CD14-positive monocyte (primary cell): ENCODE results near the gene SLC25A19. TPM values are rescaled to one million over a fixed set of nuclear protein-coding genes. Genes with fewer than 3 reads are reported as not detected.
A peak's percentile ranks its signal among the peaks of the same experiment; 100 is the strongest.

Experiments
- DNase-seq, 3 donors: peaks; one replicate each; pipeline ENCODE4 v3.0.0-alpha.2; 2011 to 2022
- H2AFZ ChIP-seq: 2 replicates; pipeline ENCODE4 v1.6.0; 2012; ENCODE audit warnings: mild to moderate bottlenecking, low read depth, low read length, inconsistent platforms; ENCODE audit not compliant: insufficient read depth, poor library complexity, severe bottlenecking
- H3K27ac ChIP-seq, 2 donors: 1 replicate in 1 of 2; 2 replicates in 1 of 2; pipeline ENCODE4 v1.5.1; 2012 to 2013; ENCODE audit warnings: low read length in 2 of 2, control low read depth in 1 of 2, inconsistent platforms in 1 of 2, low read depth in 1 of 2, mild to moderate bottlenecking in 1 of 2
- H3K27me3 ChIP-seq, 2 donors: one replicate each; pipeline versions ENCODE4 v1.6.0 to v1.6.1; 2011 to 2013; ENCODE audit warnings: low read length in 2 of 2; ENCODE audit not compliant: control insufficient read depth in 2 of 2, insufficient read depth in 2 of 2
- H3K36me3 ChIP-seq, 2 donors: replicated peaks in 1 of 2; 1 replicate in 1 of 2; 2 replicates in 1 of 2; pipeline versions ENCODE4 v1.5.1 to v1.6.1; 2012 to 2013; ENCODE audit warnings: low read length in 2 of 2, control low read depth in 1 of 2, inconsistent platforms in 1 of 2, mild to moderate bottlenecking in 1 of 2; ENCODE audit not compliant: insufficient read depth in 2 of 2, control insufficient read depth in 1 of 2
- H3K4me1 ChIP-seq, 2 donors: 1 replicate in 1 of 2; 2 replicates in 1 of 2; pipeline versions ENCODE4 v1.5.1 to v1.6.1; 2012 to 2013; ENCODE audit warnings: low read length in 2 of 2, control low read depth in 1 of 2, inconsistent platforms in 1 of 2, mild to moderate bottlenecking in 1 of 2, moderate library complexity in 1 of 2; ENCODE audit not compliant: insufficient read depth in 2 of 2, control insufficient read depth in 1 of 2
- H3K4me2 ChIP-seq: replicated peaks from 2 replicates; pipeline ENCODE3; 2012; ENCODE audit warnings: low read length, moderate library complexity, mild to moderate bottlenecking; ENCODE audit not compliant: poor library complexity, severe bottlenecking; ENCODE audit errors: extremely low read depth
- H3K4me3 ChIP-seq, 3 experiments: fragments of 200-600 bp in 1 of 3; sonication (generic) in 1 of 3; replicated peaks in 1 of 3; 1 replicate in 2 of 3; 2 replicates in 1 of 3; pipeline ENCODE4 v1.5.1; 2011 to 2013; ENCODE audit warnings: low read length in 3 of 3, mild to moderate bottlenecking in 3 of 3, control low read depth in 2 of 3, low read depth in 2 of 3, inconsistent platforms in 1 of 3, moderate library complexity in 1 of 3
- H3K79me2 ChIP-seq: 2 replicates; pipeline ENCODE4 v1.6.0; 2012; ENCODE audit warnings: mild to moderate bottlenecking, control low read depth, inconsistent platforms, low read length, moderate library complexity; ENCODE audit not compliant: insufficient read depth
- H3K9ac ChIP-seq: 2 replicates; pipeline ENCODE4 v1.6.0; 2017; ENCODE audit warnings: low read length, mild to moderate bottlenecking; ENCODE audit not compliant: insufficient read depth, poor library complexity, severe bottlenecking
- H3K9me3 ChIP-seq, 2 donors: replicated peaks in 1 of 2; 1 replicate in 1 of 2; 2 replicates in 1 of 2; pipeline versions ENCODE4 v1.5.1 to v1.6.1; 2012 to 2013; ENCODE audit warnings: low read length in 2 of 2, control low read depth in 1 of 2; ENCODE audit not compliant: control insufficient read depth in 1 of 2, insufficient read depth in 1 of 2
- H4K20me1 ChIP-seq: 2 replicates; pipeline ENCODE4 v1.6.0; 2012; ENCODE audit warnings: mild to moderate bottlenecking, low read length, control low read depth, moderate library complexity; ENCODE audit not compliant: insufficient read depth
- H3K27ac Mint-ChIP-seq, 7 donors: one replicate each; pipeline ENCODE4 v1.8.0; 2020; ENCODE audit warnings: mild to moderate bottlenecking in 7 of 7, mixed read lengths in 7 of 7, moderate library complexity in 6 of 7, inconsistent platforms in 2 of 7
- H3K27me3 Mint-ChIP-seq, 3 donors: one replicate each; pipeline ENCODE4 v1.8.0; 2021 to 2022; ENCODE audit warnings: low read depth in 3 of 3, mild to moderate bottlenecking in 3 of 3, mixed read lengths in 3 of 3, moderate library complexity in 3 of 3, inconsistent platforms in 1 of 3
- H3K36me3 Mint-ChIP-seq, 2 donors: one replicate each; pipeline ENCODE4 v1.8.0; 2020; ENCODE audit warnings: mixed read lengths in 2 of 2, inconsistent platforms in 1 of 2, mild to moderate bottlenecking in 1 of 2
- H3K4me1 Mint-ChIP-seq: one replicate; pipeline ENCODE4 v1.8.0; 2020; ENCODE audit warnings: mild to moderate bottlenecking, mixed read lengths
- H3K4me3 Mint-ChIP-seq, 2 donors: one replicate each; pipeline ENCODE4 v1.8.0; 2020; ENCODE audit warnings: mild to moderate bottlenecking in 2 of 2, mixed read lengths in 2 of 2, moderate library complexity in 1 of 2
- H3K9me3 Mint-ChIP-seq, 7 donors: one replicate each; pipeline ENCODE4 v1.8.0; 2020 to 2022; ENCODE audit warnings: mixed read lengths in 7 of 7, mild to moderate bottlenecking in 6 of 7, moderate library complexity in 6 of 7, inconsistent platforms in 2 of 7
- WGBS: methylation state at CpG from one replicate; pipeline ENCODE4 v1.1.5; 2013; ENCODE audit warnings: missing lambda C conversion rate; ENCODE audit not compliant: insufficient coverage; 5-methylcytosine and 5-hydroxymethylcytosine counted together
- intact Hi-C, 2 donors: fragments of 100-400 bp; cut with micrococcal nuclease; formaldehyde crosslinking; loops; one replicate each; pipeline versions ENCODE4 v1.15.0 to v1.15.1; 2023
- polyA plus RNA-seq, 3 donors: library from polyadenylated mRNA; depleted of rRNA in 1 of 3; unstranded in 2 of 3; stranded (reverse) in 1 of 3; fragments of 300-500 nt in 2 of 3; fragments of >200 nt in 1 of 3; fragmentation: Illumina TruSeq in 2 of 3; gene quantifications; 1 replicate in 2 of 3; 2 replicates in 1 of 3; pipeline ENCODE4 v1.2.3, GENCODE V29; 2012 to 2021
- TF ChIP-seq, protein P1 (sequence below): fragments of 200-600 bp; IDR thresholded peaks from one replicate; pipeline ENCODE4 v1.8.0; 2022; ENCODE audit warnings: antibody characterized with exemption, mild to moderate bottlenecking

The SLC25A19 gene
- polyA plus RNA-seq, 3 donors, result 14.4 to 21.5 (median 18.8) TPM

DNA sequence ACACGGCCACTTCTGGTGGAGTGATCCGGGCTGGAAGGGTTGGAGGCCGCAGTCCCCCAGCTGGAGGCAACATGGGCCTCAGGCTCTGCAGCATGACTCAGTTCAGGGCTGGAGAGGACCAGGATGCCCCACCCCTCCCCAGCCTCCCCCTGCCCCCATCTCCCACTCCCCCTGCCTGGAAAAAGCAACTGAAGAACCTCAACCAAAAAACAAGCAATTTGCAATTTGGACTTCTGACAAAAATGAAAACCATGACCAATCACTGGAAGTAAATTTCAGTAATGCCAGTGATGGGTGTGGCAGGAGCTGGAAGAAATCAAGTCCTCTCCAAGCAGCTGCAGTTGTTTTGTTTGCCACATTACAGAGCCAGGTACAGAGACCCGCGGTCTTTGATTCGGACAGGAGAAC lies 11.6 kb downstream of the SLC25A19 start:
- H3K27ac ChIP-seq, result no peak overlapping the region
- H2AFZ ChIP-seq, result no peak overlapping the region
- peaks cover 27 to 64% of the 10 kb centered on the region in 2 donors for H3K36me3 ChIP-seq
- no peak overlapping the region for H3K27ac Mint-ChIP-seq
- H3K4me3 ChIP-seq, result no peak overlapping the region
- no peaks in the 10 kb centered on the region for H3K9me3 ChIP-seq
- no peaks in the 10 kb centered on the region for H3K9me3 Mint-ChIP-seq
- H3K27me3 ChIP-seq, result no peaks in the 10 kb centered on the region
- intact Hi-C loops, result no loop called here
- H3K4me3 Mint-ChIP-seq, result no peak overlapping the region
- peaks cover 27% of the 10 kb centered on the region for H3K79me2 ChIP-seq
- H3K4me1 Mint-ChIP-seq, result peaks cover 7% of the 10 kb centered on the region
- no peaks in the 10 kb centered on the region for H4K20me1 ChIP-seq
- TF ChIP-seq, protein P1, sequence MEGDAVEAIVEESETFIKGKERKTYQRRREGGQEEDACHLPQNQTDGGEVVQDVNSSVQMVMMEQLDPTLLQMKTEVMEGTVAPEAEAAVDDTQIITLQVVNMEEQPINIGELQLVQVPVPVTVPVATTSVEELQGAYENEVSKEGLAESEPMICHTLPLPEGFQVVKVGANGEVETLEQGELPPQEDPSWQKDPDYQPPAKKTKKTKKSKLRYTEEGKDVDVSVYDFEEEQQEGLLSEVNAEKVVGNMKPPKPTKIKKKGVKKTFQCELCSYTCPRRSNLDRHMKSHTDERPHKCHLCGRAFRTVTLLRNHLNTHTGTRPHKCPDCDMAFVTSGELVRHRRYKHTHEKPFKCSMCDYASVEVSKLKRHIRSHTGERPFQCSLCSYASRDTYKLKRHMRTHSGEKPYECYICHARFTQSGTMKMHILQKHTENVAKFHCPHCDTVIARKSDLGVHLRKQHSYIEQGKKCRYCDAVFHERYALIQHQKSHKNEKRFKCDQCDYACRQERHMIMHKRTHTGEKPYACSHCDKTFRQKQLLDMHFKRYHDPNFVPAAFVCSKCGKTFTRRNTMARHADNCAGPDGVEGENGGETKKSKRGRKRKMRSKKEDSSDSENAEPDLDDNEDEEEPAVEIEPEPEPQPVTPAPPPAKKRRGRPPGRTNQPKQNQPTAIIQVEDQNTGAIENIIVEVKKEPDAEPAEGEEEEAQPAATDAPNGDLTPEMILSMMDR, result no peak
- H3K9ac ChIP-seq, result no peak overlapping the region
- H3K4me1 ChIP-seq, result peaks cover 3 to 5% of the 10 kb centered on the region in 2 donors
- no CpG with 5 or more reads among the region's 6 CpGs for WGBS
- H3K36me3 Mint-ChIP-seq, result peaks cover 40 to 76% of the 10 kb centered on the region in 2 donors
- H3K4me2 ChIP-seq, result no peak overlapping the region
- peaks cover 0 to 2% (median 0%) of the 10 kb centered on the region in 3 donors for H3K27me3 Mint-ChIP-seq
- no peak for DNase-seq

GRCh38 chr17:75273977-75274708 lies 15.1 kb downstream of the SLC25A19 start:
- peaks cover 4% of the 10 kb centered on the region for H4K20me1 ChIP-seq
- H3K4me3 ChIP-seq, result no peak overlapping the region
- H3K4me1 ChIP-seq, result peaks cover 27 to 32% of the 10 kb centered on the region in 2 donors
- no peak overlapping the region for H3K27ac ChIP-seq
- no peaks in the 10 kb centered on the region for H3K9me3 ChIP-seq
- H3K27me3 Mint-ChIP-seq, result peaks cover 0 to 2% (median 0%) of the 10 kb centered on the region in 3 donors
- H3K36me3 ChIP-seq, result peaks cover 20 to 45% of the 10 kb centered on the region in 2 donors
- peaks cover 28% of the 10 kb centered on the region for H3K4me1 Mint-ChIP-seq
- WGBS, result 69% methylated on average over 6 of the region's 7 CpGs
- no peak for DNase-seq
- H3K27ac Mint-ChIP-seq, result peak overlapping the region in 3 of 7 donors; percentile 33 to 62 (median 61)
- no peak overlapping the region for H2AFZ ChIP-seq
- no peak overlapping the region for H3K4me2 ChIP-seq
- TF ChIP-seq, protein P1, result no peak
- peaks cover 32 to 54% of the 10 kb centered on the region in 2 donors for H3K36me3 Mint-ChIP-seq
- intact Hi-C loops, result loop anchor here in 1 of 2 donors (5.0 kb wide), 1 partner anchor 133 kb away; the partner anchor contains the start of gene GRB2
- peaks cover 54% of the 10 kb centered on the region for H3K79me2 ChIP-seq
- no peak overlapping the region for H3K9ac ChIP-seq
- no peaks in the 10 kb centered on the region for H3K9me3 Mint-ChIP-seq
- H3K4me3 Mint-ChIP-seq, result no peak overlapping the region
- H3K27me3 ChIP-seq, result no peaks in the 10 kb centered on the region
